ENCODE results near the gene NFKBIE.
"Not testable (repeated sequence)": the region's sequence is repeated elsewhere in the genome, so short reads cannot be mapped to it uniquely, and the experiment has no call there.

The NFKBIE gene, protein sequence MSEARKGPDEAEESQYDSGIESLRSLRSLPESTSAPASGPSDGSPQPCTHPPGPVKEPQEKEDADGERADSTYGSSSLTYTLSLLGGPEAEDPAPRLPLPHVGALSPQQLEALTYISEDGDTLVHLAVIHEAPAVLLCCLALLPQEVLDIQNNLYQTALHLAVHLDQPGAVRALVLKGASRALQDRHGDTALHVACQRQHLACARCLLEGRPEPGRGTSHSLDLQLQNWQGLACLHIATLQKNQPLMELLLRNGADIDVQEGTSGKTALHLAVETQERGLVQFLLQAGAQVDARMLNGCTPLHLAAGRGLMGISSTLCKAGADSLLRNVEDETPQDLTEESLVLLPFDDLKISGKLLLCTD

DNA sequence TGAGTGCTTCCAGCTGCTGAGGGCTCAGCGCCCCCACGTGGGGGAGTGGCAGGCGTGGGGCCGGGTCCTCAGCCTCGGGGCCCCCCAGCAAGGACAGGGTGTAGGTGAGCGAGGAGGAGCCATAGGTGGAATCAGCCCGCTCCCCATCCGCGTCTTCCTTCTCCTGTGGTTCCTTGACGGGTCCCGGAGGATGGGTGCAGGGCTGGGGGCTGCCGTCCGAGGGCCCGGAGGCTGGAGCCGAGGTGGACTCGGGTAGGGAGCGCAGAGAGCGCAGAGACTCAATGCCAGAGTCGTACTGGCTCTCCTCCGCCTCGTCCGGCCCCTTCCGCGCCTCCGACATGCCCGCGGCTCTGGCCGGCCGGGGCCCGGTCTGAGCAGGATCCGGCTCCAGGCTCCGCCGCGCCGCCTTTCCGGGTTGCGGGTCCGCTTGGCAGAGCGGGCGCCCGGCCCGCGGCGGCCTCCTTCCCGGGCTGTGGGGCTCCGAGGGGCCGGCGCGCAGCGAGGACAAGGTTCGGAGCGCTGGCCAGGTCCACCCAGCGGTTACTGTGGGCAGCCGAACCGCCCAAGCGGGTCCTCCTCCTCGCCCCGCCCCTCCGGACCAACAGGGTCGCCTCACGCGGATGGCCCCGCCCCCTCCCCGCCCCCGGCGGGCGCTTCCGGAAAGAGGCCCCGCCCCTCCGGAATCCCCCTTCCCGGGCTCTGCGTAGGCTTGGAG, at the start of gene NFKBIE:
NFKBIE (minus strand) TSS at position 545 of the 715 bp plus-strand sequence; CDS start at position 340, 205 bp downstream.
- Histone ChIP-seq H3K27me3 (ENCODE audit: insufficient read depth, low read length, poor library complexity, severe bottlenecking) (no peaks in the 10 kb centered on the region), H3K4me3 (ENCODE audit: low read length, poor library complexity, severe bottlenecking) (peak within 1 kb of the TSS; percentile 85), H3K36me3 (ENCODE audit: insufficient read depth, low read length) (no peaks in the 10 kb centered on the region), H3K4me2 (ENCODE audit: low read depth, low read length, poor library complexity, severe bottlenecking) (peak within 1 kb of the TSS; percentile 93), H3K4me1 (ENCODE audit: insufficient read depth, low read length, poor library complexity, severe bottlenecking) (peaks cover 45% of the 10 kb centered on the region), H3K9me2 (replicated peaks; ENCODE audit: low read depth, low read length) (no peaks in the 10 kb centered on the region), H3K9ac (ENCODE audit: low read depth, low read length, poor library complexity, severe bottlenecking) (peak within 1 kb of the TSS; percentile 82), H2AFZ (ENCODE audit: low read length) (peak within 1 kb of the TSS; percentile 85), H4K20me1 (ENCODE audit: insufficient read depth, low read length, poor library complexity, severe bottlenecking) (peaks cover 18% of the 10 kb centered on the region), H3K79me2 (ENCODE audit: insufficient read depth, low read length) (peaks cover 36% of the 10 kb centered on the region), H3F3A (ENCODE audit: low read depth) (no peaks in the 10 kb centered on the region), H3K9me3 (ENCODE audit: insufficient read depth, low read depth, low read length) (no peaks in the 10 kb centered on the region)
- no peak for TF ChIP-seq EZH2phosphoT487 (IDR thresholded peaks at IDR 0.05; ENCODE audit: borderline replicate concordance)
- TF ChIP-seq, protein P1, sequence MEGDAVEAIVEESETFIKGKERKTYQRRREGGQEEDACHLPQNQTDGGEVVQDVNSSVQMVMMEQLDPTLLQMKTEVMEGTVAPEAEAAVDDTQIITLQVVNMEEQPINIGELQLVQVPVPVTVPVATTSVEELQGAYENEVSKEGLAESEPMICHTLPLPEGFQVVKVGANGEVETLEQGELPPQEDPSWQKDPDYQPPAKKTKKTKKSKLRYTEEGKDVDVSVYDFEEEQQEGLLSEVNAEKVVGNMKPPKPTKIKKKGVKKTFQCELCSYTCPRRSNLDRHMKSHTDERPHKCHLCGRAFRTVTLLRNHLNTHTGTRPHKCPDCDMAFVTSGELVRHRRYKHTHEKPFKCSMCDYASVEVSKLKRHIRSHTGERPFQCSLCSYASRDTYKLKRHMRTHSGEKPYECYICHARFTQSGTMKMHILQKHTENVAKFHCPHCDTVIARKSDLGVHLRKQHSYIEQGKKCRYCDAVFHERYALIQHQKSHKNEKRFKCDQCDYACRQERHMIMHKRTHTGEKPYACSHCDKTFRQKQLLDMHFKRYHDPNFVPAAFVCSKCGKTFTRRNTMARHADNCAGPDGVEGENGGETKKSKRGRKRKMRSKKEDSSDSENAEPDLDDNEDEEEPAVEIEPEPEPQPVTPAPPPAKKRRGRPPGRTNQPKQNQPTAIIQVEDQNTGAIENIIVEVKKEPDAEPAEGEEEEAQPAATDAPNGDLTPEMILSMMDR (conservative IDR thresholded peaks at IDR 0.05; ENCODE audit: low read length) = peak; percentile 61

DNA sequence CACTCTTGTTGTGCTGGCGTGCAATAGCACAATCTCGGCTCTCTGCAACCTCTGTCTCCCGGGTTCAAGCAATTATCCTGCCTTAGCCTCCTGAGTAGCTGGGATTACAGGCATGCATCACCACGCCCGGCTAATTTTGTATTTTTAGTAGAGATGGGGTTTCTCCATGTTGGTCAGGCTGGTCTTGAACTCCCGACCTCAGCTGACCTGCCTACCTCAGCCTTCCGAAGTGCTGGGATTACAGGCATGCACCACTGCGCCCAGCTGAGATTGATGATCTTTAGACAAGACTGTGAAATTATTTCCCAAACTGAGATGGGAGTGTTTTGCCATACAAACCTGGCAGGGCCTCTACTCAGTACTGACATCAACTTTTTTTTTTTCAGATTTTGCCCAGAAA, 49.3 kb upstream of the NFKBIE start:
- Histone ChIP-seq H3K79me2 (ENCODE audit: insufficient read depth, low read length) (peaks cover 22% of the 10 kb centered on the region), H3K4me1 (ENCODE audit: insufficient read depth, low read length, poor library complexity, severe bottlenecking) (peaks cover 13% of the 10 kb centered on the region), H3K36me3 (ENCODE audit: insufficient read depth, low read length) (peaks cover 15% of the 10 kb centered on the region; the same call in 1 of the 2 replicates)
- not testable (repeated sequence) for H3K27me3 ChIP-seq (ENCODE audit: insufficient read depth, low read length, poor library complexity, severe bottlenecking); H3F3A ChIP-seq (ENCODE audit: low read depth); H3K9ac ChIP-seq (ENCODE audit: low read depth, low read length, poor library complexity, severe bottlenecking); H3K4me3 ChIP-seq (ENCODE audit: low read length, poor library complexity, severe bottlenecking); H3K9me2 ChIP-seq (replicated peaks; ENCODE audit: low read depth, low read length); H3K4me2 ChIP-seq (ENCODE audit: low read depth, low read length, poor library complexity, severe bottlenecking); H2AFZ ChIP-seq (ENCODE audit: low read length); H4K20me1 ChIP-seq (ENCODE audit: insufficient read depth, low read length, poor library complexity, severe bottlenecking); H3K9me3 ChIP-seq (ENCODE audit: insufficient read depth, low read depth, low read length)

DNA sequence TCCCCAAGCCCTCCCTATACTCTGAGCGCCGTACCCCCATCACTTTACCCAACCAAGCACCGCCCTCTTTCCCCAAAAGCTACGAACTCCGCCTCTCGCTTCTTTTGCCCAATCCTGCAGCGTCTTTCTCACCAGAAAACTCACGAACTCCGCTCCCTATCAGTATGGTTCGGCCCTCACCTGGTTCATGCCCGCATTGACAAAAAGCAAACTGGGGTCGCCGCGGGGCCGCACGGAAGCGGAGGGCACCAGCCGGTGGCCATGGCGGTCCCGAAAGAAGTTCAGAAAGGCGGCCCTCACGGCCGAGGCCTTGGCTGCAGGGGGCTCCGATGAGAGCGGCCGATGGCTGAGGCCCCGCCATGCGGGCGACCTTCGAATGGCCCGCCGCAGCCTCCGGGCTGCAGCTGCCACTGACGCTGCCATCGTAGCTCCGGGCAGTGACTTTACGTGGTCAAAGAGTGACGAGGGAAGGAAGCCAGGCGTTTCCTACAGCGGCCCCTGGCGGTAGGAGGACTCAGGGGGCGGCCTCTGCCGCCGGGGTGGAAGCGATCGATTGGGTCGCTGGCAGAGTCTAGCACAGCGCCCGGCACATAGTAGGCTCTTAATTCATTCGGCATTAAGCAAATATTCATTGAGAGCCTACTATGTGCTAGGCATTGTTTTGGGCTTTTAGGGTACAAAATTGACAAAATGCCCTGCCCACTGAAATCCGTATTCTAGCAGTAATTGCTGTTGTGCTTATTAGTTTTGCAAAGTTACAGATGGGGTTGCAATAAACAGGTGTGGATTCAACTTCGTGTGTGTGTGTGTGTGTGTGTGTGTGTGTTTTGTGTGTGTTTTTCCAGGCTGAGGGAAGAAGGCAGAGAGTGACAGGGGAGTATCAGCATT, 47.8 kb upstream of the NFKBIE start, which contains the start of gene AARS2:
AARS2 (minus strand) TSS at position 447 of the 888 bp plus-strand sequence; CDS start at position 423, 24 bp downstream.
- H3K4me3 ChIP-seq (ENCODE audit: low read length, poor library complexity, severe bottlenecking) = peak within 1 kb of the TSS; percentile 88
- H3F3A ChIP-seq (ENCODE audit: low read depth) = no peaks in the 10 kb centered on the region
- H2AFZ ChIP-seq (ENCODE audit: low read length) = peak within 1 kb of the TSS; percentile 87
- TF ChIP-seq, protein P1 (conservative IDR thresholded peaks at IDR 0.05; ENCODE audit: low read length) = peak; percentile 87
- TF ChIP-seq EZH2phosphoT487 (IDR thresholded peaks at IDR 0.05; ENCODE audit: borderline replicate concordance) = no peak
- peaks cover 22% of the 10 kb centered on the region for H3K79me2 ChIP-seq (ENCODE audit: insufficient read depth, low read length)
- peaks cover 13% of the 10 kb centered on the region for H3K4me1 ChIP-seq (ENCODE audit: insufficient read depth, low read length, poor library complexity, severe bottlenecking)
- no peaks in the 10 kb centered on the region for H3K9me2 ChIP-seq (replicated peaks; ENCODE audit: low read depth, low read length)
- no peaks in the 10 kb centered on the region for H4K20me1 ChIP-seq (ENCODE audit: insufficient read depth, low read length, poor library complexity, severe bottlenecking)
- H3K4me2 ChIP-seq (ENCODE audit: low read depth, low read length, poor library complexity, severe bottlenecking) = peak within 1 kb of the TSS; percentile 91
- peak within 1 kb of the TSS; percentile 94 for H3K9ac ChIP-seq (ENCODE audit: low read depth, low read length, poor library complexity, severe bottlenecking)
- no peaks in the 10 kb centered on the region for H3K9me3 ChIP-seq (ENCODE audit: insufficient read depth, low read depth, low read length)
- no peaks in the 10 kb centered on the region for H3K27me3 ChIP-seq (ENCODE audit: insufficient read depth, low read length, poor library complexity, severe bottlenecking)
- H3K36me3 ChIP-seq (ENCODE audit: insufficient read depth, low read length) = peaks cover 19% of the 10 kb centered on the region; the same call in 1 of the 2 replicates
